Fibroblast of lung (primary cell): Measurements from ENCODE around the gene ACOT7. TPM values are rescaled to one million over a fixed set of nuclear protein-coding genes. Genes with fewer than 3 reads are reported as not detected.

ENCODE experiments used
- DNase-seq, 2 donors: peaks; one replicate each; pipeline versions ENCODE4 v3.0.0 to v3.0.0-alpha.2; 2010; ENCODE audit warnings: low read depth in 2 of 2
- H2AFZ ChIP-seq: 2 replicates; pipeline ENCODE4 v1.5.1; 2012; ENCODE audit warnings: low read length, control low read depth, inconsistent platforms
- H3K27ac ChIP-seq: 2 replicates; pipeline ENCODE4 v1.5.1; 2011; ENCODE audit warnings: low read length, control low read depth; ENCODE audit not compliant: insufficient read depth
- H3K27me3 ChIP-seq: 2 replicates; pipeline ENCODE4 v1.5.1; 2011; ENCODE audit warnings: mild to moderate bottlenecking, low read length; ENCODE audit not compliant: control insufficient read depth, insufficient read depth
- H3K36me3 ChIP-seq: 2 replicates; pipeline ENCODE4 v1.5.1; 2011; ENCODE audit warnings: low read length; ENCODE audit not compliant: control insufficient read depth, insufficient read depth
- H3K4me1 ChIP-seq: 2 replicates; pipeline ENCODE4 v1.5.1; 2011; ENCODE audit warnings: low read length; ENCODE audit not compliant: control insufficient read depth, insufficient read depth; ENCODE audit errors: extremely low read depth
- H3K4me2 ChIP-seq: 2 replicates; pipeline ENCODE4 v1.5.1; 2011; ENCODE audit warnings: low read length, control low read depth; ENCODE audit not compliant: insufficient read depth; ENCODE audit errors: extremely low read depth
- H3K4me3 ChIP-seq, 4 experiments: fragments of 200-600 bp in 1 of 4; sonication (generic) in 1 of 4; replicated peaks in 1 of 4; 2 replicates each; pipeline ENCODE4 v1.5.1; 2011 to 2016; ENCODE audit warnings: low read length in 4 of 4, low read depth in 3 of 4, mild to moderate bottlenecking in 3 of 4, control low read depth in 2 of 4, inconsistent platforms in 1 of 4, mixed read lengths in 1 of 4; ENCODE audit not compliant: insufficient read depth in 1 of 4; ENCODE audit errors: control extremely low read depth in 1 of 4
- H3K79me2 ChIP-seq: 2 replicates; pipeline ENCODE4 v1.5.1; 2012; ENCODE audit warnings: mild to moderate bottlenecking, low read length, inconsistent platforms; ENCODE audit not compliant: control insufficient read depth, insufficient read depth
- H3K9ac ChIP-seq: 2 replicates; pipeline ENCODE4 v1.5.1; 2011; ENCODE audit warnings: mild to moderate bottlenecking, low read length, control low read depth; ENCODE audit not compliant: insufficient read depth
- H3K9me3 ChIP-seq: 2 replicates; pipeline ENCODE4 v1.5.1; 2012; ENCODE audit warnings: low read depth, low read length; ENCODE audit not compliant: control insufficient read depth, insufficient read depth
- H4K20me1 ChIP-seq: 2 replicates; pipeline ENCODE4 v1.5.1; 2011; ENCODE audit warnings: low read length; ENCODE audit not compliant: control insufficient read depth, insufficient read depth; ENCODE audit errors: extremely low read depth
- EZH2 ChIP-seq: IDR thresholded peaks from 2 replicates; pipeline ENCODE4 v1.5.1; 2012; ENCODE audit warnings: low read length, control low read depth, mild to moderate bottlenecking; ENCODE audit errors: missing control alignments
- polyA plus RNA-seq, 2 donors: library from polyadenylated mRNA; depleted of rRNA in 1 of 2; stranded (reverse) in 1 of 2; unstranded in 1 of 2; fragments of >200 nt; gene quantifications; 2 replicates each; pipeline ENCODE4 v1.2.1, GENCODE V29; 2011 to 2012; ENCODE audit warnings: missing spikeins in 1 of 2
- total RNA-seq: library from RNA; depleted of rRNA; stranded (reverse); fragments of >200 nt; gene quantifications from 2 replicates; pipeline ENCODE4 v1.2.1, GENCODE V29; 2014
- TF ChIP-seq, protein P1 (sequence below), 2 donors: IDR thresholded peaks in 1 of 2; conservative IDR thresholded peaks in 1 of 2; 1 replicate in 1 of 2; 2 replicates in 1 of 2; pipeline ENCODE4 v1.5.1; 2011 to 2012; ENCODE audit warnings: low read length in 2 of 2, control low read depth in 1 of 2, inconsistent platforms in 1 of 2, low read depth in 1 of 2, mild to moderate bottlenecking in 1 of 2

ACOT7 gene
- total and polyA plus RNA-seq, 2 donors (not counting 1 experiment from before 2014, with no cell fraction given): 50.7 to 58.0 TPM

DNA sequence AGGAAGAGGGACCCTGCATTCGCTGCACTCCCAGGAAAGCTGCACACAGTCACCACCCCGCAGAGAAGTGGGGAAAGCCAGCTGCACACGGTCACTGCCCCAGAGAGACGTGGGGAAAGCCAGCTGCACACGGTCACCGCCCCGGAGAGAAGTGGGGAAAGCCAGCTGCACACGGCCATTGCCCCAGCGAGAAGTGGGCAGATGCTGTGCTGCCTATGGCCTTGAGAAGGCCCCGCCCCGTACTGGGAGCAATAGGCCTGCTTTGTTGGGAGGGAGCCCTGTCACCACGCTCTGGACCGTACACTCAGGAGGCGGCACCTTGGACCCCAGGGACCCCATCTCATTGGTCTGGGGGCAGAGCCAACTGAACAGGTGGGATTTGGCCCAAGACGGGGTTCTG is 128.4 kb downstream of the ACOT7 start:
- Histone ChIP-seq H3K9ac (no peak overlapping the region), H3K9me3 (no peaks in the 10 kb centered on the region), H3K27me3 (no peaks in the 10 kb centered on the region), H3K4me2 (no peak overlapping the region), H3K36me3 (no peaks in the 10 kb centered on the region), H3K27ac (no peak overlapping the region), H3K4me1 (peaks cover 17% of the 10 kb centered on the region), H3K79me2 (no peaks in the 10 kb centered on the region), H4K20me1 (no peaks in the 10 kb centered on the region), H2AFZ (no peak overlapping the region), H3K4me3 (no peak overlapping the region)
- DNase-seq: no peak
- TF ChIP-seq, protein P1, sequence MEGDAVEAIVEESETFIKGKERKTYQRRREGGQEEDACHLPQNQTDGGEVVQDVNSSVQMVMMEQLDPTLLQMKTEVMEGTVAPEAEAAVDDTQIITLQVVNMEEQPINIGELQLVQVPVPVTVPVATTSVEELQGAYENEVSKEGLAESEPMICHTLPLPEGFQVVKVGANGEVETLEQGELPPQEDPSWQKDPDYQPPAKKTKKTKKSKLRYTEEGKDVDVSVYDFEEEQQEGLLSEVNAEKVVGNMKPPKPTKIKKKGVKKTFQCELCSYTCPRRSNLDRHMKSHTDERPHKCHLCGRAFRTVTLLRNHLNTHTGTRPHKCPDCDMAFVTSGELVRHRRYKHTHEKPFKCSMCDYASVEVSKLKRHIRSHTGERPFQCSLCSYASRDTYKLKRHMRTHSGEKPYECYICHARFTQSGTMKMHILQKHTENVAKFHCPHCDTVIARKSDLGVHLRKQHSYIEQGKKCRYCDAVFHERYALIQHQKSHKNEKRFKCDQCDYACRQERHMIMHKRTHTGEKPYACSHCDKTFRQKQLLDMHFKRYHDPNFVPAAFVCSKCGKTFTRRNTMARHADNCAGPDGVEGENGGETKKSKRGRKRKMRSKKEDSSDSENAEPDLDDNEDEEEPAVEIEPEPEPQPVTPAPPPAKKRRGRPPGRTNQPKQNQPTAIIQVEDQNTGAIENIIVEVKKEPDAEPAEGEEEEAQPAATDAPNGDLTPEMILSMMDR (conservative IDR thresholded peaks at IDR 0.05 in 1 of 2, IDR thresholded peaks at IDR 0.05 in 1 of 2; ENCODE audit: low read depth in 1 of 2, low read length in 2 of 2): no peak
- TF ChIP-seq EZH2: no peak

DNA sequence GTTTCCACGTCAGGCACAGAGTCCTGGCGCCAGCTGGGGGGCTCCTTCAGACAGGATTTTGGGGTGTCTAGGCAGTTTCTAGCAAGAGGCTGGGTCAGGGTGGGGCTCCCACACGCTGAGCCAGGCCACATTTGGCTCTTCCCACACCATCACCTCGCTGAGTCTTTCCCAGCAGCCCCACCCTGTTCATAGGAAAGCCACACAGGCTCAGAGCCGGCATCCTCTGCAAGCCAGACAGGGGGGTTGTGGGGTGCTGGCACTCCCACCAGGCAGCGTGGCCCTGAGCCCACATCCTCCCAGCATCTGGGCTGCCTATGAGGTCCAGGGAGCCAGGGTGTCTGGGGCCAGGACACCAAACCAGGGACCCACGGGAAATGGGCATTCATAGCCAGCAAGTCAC is 129.9 kb downstream of the ACOT7 start:
- H3K4me2 ChIP-seq: peak overlapping the region; percentile 51
- no peak for TF ChIP-seq EZH2
- TF ChIP-seq, protein P1 (conservative IDR thresholded peaks at IDR 0.05 in 1 of 2, IDR thresholded peaks at IDR 0.05 in 1 of 2; ENCODE audit: low read depth in 1 of 2, low read length in 2 of 2): no peak

DNA sequence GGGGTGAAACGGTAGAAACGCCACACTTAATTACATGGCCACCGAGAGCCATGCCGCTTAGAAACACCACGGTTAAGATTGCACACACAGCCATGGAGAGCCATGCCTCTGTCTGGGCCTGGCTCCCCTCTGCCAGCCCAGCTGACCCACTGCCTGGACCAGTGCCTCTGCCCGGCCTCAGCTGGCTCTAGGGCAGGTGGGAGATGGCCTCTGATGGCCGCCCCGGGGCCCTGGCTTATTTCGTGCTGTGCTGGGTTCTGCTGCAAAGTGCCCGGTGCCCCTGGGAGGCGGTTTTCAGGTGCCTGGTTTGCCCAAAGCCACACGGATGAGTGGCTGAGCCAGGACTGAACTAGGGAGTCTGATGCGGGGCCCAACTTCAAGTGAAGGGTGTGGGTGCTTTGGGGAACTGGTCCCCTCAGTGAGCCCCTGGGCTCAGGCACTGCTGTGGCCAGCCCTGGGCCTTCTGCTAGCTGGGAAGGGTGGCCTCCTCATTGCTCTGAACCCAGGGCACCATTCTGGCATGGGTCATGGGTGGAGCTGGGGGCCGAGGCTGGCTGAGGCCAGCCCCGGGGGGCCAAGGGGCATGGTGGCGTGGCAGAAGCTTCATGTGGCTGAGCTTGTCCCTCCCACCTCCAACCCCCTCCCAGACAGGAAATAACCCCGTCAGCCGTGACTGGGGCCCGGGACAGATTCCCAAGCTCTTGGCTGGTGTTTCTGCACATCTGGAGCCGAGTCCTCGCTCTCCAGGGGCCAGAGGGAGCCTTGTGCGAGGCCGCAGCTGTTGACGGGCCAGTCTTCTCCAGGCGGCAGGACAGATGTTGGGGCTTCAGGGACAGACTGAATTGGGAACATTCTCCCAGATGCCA is 130.8 kb downstream of the ACOT7 start:
- peak in 1 of 2 donors; percentile 82 for DNase-seq
- no peaks in the 10 kb centered on the region for H3K27me3 ChIP-seq
- no peak overlapping the region for H2AFZ ChIP-seq
- peak overlapping the region; percentile 51 for H3K4me2 ChIP-seq
- H3K36me3 ChIP-seq: no peaks in the 10 kb centered on the region
- H4K20me1 ChIP-seq: no peaks in the 10 kb centered on the region
- no peak overlapping the region for H3K4me3 ChIP-seq
- H3K9ac ChIP-seq: no peak overlapping the region
- H3K79me2 ChIP-seq: no peaks in the 10 kb centered on the region
- peak overlapping the region; percentile 47 for H3K27ac ChIP-seq
- TF ChIP-seq EZH2: no peak
- TF ChIP-seq, protein P1 (conservative IDR thresholded peaks at IDR 0.05 in 1 of 2, IDR thresholded peaks at IDR 0.05 in 1 of 2; ENCODE audit: low read depth in 1 of 2, low read length in 2 of 2): no peak
- peaks cover 17% of the 10 kb centered on the region for H3K4me1 ChIP-seq
- no peaks in the 10 kb centered on the region for H3K9me3 ChIP-seq

More for the DNA sequence above, 129.9 kb downstream of the ACOT7 start:
- no peaks in the 10 kb centered on the region for H3K79me2 ChIP-seq
- no peaks in the 10 kb centered on the region for H3K9me3 ChIP-seq
- no peaks in the 10 kb centered on the region for H3K27me3 ChIP-seq
- no peak overlapping the region for H3K4me3 ChIP-seq
- peaks cover 17% of the 10 kb centered on the region for H3K4me1 ChIP-seq
- H4K20me1 ChIP-seq: no peaks in the 10 kb centered on the region
- peak in 1 of 2 donors; percentile 41 for DNase-seq
- H2AFZ ChIP-seq: no peak overlapping the region
- H3K9ac ChIP-seq: no peak overlapping the region
- no peak overlapping the region for H3K27ac ChIP-seq
- no peaks in the 10 kb centered on the region for H3K36me3 ChIP-seq
